IgD-negative memory B cell (primary cell): ENCODE measurements around the gene TRAT1. TPM values are rescaled to one million over a fixed set of nuclear protein-coding genes. Genes with fewer than 3 reads are reported as not detected.

ENCODE experiments used
- H3K27ac Mint-ChIP-seq, 3 donors: one replicate each; pipeline ENCODE4 v1.8.0; 2020 to 2022; ENCODE audit warnings: mild to moderate bottlenecking in 3 of 3, mixed read lengths in 3 of 3, moderate library complexity in 1 of 3
- H3K27me3 Mint-ChIP-seq: one replicate; pipeline ENCODE4 v1.8.0; 2021; ENCODE audit warnings: mixed read lengths
- H3K36me3 Mint-ChIP-seq: one replicate; pipeline ENCODE4 v1.8.0; 2020; ENCODE audit warnings: mild to moderate bottlenecking, mixed read lengths
- H3K4me1 Mint-ChIP-seq, 3 donors: one replicate each; pipeline ENCODE4 v1.8.0; 2020 to 2022; ENCODE audit warnings: mixed read lengths in 3 of 3, mild to moderate bottlenecking in 1 of 3
- H3K4me3 Mint-ChIP-seq, 4 donors: one replicate each; pipeline ENCODE4 v1.8.0; 2020 to 2022; ENCODE audit warnings: mild to moderate bottlenecking in 4 of 4, mixed read lengths in 4 of 4, moderate library complexity in 3 of 4
- H3K9me3 Mint-ChIP-seq, 3 donors: one replicate each; pipeline ENCODE4 v1.8.0; 2020 to 2021; ENCODE audit warnings: mixed read lengths in 3 of 3, mild to moderate bottlenecking in 1 of 3
- polyA plus RNA-seq: library from polyadenylated mRNA; unstranded; fragments of 300-500 nt; fragmentation: Illumina TruSeq; gene quantifications from one replicate; pipeline ENCODE4 v1.2.3, GENCODE V29; 2021

TRAT1 gene
- polyA plus RNA-seq, 1 donor from 2014 or later, result 4.3 TPM

DNA sequence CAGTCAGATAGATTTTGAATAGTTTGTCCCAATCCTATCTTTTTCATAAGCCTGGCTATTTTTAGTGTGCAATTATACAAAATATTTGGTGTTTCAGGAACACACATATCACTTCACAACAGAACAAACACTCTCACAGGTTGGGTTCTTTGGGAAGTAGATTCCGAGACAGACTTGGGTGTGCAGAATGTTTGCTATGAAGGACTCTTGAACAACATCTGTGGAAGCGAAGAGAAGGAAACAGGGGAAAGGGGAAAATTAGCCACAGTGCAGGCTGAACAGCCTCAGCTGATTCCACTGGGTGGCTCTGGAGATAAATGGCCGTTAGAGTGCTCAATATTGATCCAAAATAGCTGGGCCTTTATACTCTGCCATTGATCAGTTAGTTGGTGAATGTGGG is 69.2 kb downstream of the TRAT1 start:
- H3K27me3 Mint-ChIP-seq, result no peaks in the 10 kb centered on the region
- no peak overlapping the region for H3K4me3 Mint-ChIP-seq
- H3K9me3 Mint-ChIP-seq, result no peaks in the 10 kb centered on the region
- H3K27ac Mint-ChIP-seq, result no peak overlapping the region
- H3K4me1 Mint-ChIP-seq, result no peaks in the 10 kb centered on the region
- no peaks in the 10 kb centered on the region for H3K36me3 Mint-ChIP-seq

DNA sequence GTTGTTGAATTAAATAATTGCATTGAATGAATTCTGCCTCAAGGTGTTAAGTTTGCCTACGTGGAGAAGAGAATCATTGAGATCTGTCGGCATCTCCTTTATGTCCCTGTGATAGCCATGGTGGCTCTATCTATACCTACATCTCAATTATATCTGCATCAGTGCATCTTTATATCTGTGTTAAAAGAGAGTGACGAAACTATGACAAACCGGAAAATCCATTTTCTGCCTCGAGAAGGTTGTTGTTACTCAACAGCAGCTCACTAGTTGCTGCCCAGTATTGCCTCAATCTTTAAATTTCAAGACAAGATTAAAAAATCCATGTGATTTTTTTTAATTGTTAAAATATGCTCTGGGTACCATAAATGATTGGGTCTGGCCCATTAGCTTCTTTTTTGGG is 72.4 kb downstream of the TRAT1 start:
- H3K36me3 Mint-ChIP-seq, result no peaks in the 10 kb centered on the region
- H3K4me1 Mint-ChIP-seq, result peaks cover 0 to 4% (median 3%) of the 10 kb centered on the region in 3 donors
- no peak overlapping the region for H3K4me3 Mint-ChIP-seq
- no peaks in the 10 kb centered on the region for H3K27me3 Mint-ChIP-seq
- H3K27ac Mint-ChIP-seq, result no peak overlapping the region
- H3K9me3 Mint-ChIP-seq, result no peaks in the 10 kb centered on the region

DNA sequence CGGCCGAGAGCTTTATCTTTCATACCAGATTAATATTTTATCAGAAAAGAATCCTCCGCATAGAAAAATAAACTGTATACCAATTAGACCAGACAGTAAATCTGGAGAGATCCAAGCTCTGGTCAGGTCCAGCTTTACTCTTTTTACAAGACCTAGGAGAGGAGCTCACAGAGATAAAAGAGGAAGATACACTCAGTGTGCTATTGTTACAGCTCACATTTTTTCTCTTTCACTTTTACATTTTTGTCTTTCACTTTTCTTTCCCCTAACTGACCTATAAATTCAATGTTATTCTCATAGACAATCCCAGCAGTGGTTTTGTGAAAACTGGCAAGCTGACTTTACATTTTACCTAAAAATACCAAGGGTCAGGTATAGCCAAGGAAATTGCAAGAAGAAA is 75.3 kb downstream of the TRAT1 start:
- H3K4me3 Mint-ChIP-seq, result no peak overlapping the region
- no peak overlapping the region for H3K27ac Mint-ChIP-seq
- H3K9me3 Mint-ChIP-seq, result no peaks in the 10 kb centered on the region
- H3K36me3 Mint-ChIP-seq, result no peaks in the 10 kb centered on the region
- peaks cover 0 to 4% (median 3%) of the 10 kb centered on the region in 3 donors for H3K4me1 Mint-ChIP-seq
- no peaks in the 10 kb centered on the region for H3K27me3 Mint-ChIP-seq

DNA sequence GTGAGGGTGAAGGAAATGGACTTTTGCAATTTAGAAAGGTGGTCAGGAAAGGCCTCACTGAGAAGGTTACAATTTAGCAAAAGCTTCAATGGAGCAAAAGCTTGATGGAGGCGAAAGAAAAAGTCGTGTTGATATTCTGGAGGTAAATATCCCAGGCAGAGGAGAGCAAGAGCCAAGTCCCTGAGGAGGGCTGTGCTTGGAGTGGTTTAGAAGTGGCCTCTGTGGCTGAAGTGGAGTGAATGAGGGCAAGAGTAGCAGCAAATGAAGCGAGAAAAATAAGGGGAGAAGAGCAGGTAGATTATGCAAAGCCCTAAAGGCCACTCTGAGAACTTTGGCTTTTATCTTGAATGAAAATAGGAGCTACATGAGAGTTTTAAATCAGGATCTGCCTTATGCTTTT is 76.9 kb downstream of the TRAT1 start:
- H3K36me3 Mint-ChIP-seq, result no peaks in the 10 kb centered on the region
- no peaks in the 10 kb centered on the region for H3K9me3 Mint-ChIP-seq
- no peak overlapping the region for H3K4me3 Mint-ChIP-seq
- peaks cover 0 to 4% (median 3%) of the 10 kb centered on the region in 3 donors for H3K4me1 Mint-ChIP-seq
- H3K27ac Mint-ChIP-seq, result no peak overlapping the region
- H3K27me3 Mint-ChIP-seq, result no peaks in the 10 kb centered on the region

Other genes starting within 250 kb of the TRAT1 start
- 2.7 TPM for gene CIP2A, start 233.3 kb upstream of the TRAT1 start, polyA plus RNA-seq
- 6.2 TPM for gene DZIP3, start 233.1 kb upstream of the TRAT1 start, polyA plus RNA-seq
- gene RETNLB, start 65.4 kb upstream of the TRAT1 start, polyA plus RNA-seq, result not detected
- gene GUCA1C, start 131.1 kb downstream of the TRAT1 start, polyA plus RNA-seq, result not detected